ENCODE measurements around the gene PGC. TPM values are rescaled to one million over a fixed set of nuclear protein-coding genes. Genes with fewer than 3 reads are reported as not detected.

The PGC gene
- total RNA-seq, 1 donor from 2014 or later, result not detected

DNA sequence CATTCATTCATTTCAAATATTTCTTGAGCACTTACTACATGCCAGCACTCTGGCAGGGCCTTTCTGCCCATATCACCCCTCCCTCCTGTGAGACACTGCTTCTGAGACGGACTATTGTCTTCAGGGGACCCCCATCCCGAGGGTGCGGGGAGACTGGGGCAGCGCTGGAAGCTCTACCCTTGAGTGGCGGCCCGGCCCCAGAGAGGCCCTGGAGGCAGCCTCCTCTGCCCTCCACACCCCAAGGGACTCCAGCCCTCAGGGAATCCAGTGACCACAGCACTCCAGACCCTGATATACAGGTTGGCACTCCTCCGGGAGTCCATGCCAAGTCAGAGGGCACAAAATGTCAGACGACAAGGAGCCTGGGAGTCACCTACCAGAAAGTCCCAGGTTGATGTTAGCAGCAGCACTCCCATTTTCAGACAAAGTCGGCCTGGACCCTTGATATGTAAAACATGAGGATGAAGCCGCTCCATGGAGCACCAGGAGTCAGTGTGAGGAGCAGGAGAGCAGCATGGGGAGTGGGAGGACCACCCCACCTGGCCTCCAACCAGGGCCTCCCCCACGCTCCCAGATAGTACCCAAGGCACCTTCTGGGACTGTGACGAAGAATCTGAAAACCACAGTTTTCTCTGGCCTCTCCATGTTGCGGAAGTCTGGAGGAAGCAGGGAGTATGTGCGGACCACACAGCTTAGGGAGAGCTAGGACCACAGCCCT lies 32.5 kb downstream of the PGC start:
- no peak for DNase-seq

DNA sequence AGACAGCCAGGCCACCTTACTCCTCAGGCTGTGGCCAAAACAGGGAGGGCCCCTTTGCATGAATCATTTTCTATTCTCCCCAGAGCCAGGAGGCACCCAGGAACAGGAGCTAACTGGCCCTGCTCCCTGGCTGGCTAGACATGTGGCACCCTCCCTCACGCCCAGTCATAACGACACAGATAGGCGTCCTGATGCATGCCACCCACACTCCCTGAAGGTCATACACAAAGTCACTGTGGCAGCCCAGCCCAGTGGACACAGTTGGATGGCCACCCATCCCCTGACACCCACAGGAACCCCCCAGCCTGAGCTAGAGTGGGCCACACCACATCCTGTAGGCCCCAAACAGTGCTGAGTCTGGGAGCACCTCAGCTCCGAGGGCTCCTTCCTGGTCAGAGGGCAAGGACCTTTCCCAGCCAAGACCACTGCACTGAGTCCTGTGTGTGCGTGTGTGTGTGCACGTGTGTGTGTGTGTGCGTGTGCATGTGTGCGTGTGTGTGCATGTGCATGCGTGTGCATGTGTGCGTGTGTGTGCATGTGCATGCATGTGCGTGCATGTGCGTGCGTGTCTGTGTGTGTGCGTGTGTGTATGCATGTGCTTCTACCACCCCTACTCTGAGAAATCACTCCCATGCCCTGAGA lies 33.4 kb downstream of the PGC start:
- DNase-seq, result no peak

DNA sequence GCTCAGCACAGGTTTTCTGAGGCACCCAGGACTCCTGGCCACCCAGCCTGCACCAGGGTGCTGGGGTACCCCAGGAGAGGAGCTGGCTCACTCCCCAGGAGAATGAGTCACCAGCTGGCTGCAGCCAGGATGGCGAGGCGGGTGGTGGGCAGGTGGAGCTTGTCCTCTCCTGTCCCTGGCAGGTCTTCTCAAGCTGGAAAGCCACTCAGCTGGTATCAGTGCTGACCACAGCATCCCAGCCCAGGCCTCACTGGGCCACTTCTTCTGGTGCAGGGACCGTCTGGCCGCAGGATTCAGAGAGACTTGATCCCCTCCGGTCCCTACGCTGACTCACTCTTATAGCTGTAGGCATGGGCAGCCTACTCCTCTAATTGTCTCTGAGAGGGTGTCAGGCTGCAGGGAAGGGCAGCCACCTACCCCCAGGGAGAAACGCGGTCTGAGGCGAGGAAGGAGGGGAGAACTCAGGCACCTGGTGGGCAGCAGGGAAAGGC lies 34.0 kb downstream of the PGC start:
- DNase-seq, result no peak

DNA sequence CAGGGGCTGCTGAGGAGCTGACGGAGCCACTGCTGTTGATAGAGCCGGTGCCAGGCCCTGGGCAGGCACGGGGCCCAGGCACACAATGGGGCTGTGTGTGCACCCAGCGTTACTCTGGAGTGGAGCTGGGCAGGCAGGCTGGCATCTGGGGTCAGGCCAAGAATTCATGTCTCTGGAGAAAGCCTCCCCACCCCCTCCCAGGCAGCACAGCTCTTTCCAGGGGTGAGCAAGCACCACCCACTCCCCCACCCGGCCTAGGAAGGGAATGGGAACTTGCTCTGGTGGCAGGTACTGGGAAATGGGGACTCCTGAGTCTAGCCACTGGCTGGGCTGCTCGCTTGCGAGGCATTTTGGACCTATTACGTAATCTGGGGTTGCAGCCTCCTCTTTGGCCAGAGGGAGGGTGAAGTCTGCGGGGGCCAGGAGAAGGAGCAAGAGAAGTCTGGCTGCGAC lies 34.5 kb downstream of the PGC start:
- DNase-seq, result no peak

DNA sequence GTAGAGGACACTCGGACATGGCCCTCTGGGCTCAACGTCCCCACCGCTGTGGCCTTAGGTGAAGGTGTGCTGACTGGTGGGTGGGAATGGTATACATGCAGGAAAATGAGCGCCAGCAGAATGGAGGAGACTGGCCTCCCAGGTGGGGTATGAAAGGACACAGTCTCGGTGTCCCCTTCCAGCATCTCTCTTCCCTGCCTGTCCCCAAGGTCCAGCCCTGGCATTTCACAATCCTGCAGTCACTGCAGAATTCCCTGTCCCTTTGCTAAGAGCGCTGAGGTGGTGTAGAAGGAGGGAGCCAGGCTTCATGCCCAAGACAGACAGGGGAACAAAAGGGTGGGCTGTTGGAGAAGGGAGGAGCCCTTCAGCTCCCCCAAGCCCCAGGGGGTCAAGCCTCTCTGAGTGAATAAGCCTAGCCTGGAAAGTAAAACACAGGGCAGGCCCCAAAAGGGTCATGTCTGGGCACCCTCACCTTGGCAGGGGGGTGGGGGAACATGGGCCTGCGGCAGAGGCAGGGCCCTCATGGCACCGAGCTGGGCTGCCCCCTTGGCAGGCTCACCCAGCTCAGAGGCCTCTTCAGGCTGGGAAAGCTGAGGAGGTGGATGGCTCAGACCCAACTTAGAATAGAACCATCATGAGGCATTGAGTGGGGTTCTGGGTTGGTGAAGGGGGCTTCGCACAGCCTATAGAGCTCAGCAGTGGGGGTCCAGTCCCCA lies 35.7 kb downstream of the PGC start:
- DNase-seq, result no peak

DNA sequence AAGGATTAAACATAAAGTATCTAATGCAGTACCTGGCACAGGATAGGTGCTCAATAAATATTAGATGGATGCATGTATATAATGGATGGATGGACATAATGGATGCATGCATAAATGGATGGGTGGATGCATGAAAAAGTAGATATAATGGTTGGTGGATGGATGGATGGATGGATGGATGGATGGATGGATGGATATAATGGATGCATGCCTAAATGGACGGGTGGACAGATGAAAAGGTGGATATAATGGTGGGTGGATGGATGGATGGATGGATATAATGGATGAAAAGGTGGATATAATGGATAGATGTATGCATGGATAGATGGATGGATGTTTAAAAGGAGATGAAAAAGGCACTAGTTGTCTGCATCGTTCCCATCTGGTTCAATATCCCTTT lies 37.8 kb downstream of the PGC start:
- DNase-seq, result no peak

DNA sequence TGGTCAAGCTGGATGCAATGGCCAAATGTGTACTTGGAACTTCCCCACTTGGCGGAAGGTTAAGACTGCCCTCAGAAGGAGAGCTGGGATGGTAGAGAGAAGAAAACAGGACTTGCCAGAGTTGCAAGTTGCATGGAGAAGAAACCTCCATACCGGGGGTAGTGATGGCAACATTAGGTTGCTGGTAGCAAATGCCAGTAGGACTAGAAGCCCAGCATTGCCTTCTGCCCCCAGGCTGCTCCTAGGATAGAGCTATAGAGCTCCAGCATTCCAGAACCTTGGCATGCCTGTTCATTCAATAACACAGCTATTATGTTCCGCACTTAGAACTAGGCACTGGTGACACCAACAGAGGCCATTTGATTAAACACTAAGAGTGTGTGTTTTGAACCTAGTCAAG lies 38.3 kb downstream of the PGC start:
- DNase-seq, result no peak

DNA sequence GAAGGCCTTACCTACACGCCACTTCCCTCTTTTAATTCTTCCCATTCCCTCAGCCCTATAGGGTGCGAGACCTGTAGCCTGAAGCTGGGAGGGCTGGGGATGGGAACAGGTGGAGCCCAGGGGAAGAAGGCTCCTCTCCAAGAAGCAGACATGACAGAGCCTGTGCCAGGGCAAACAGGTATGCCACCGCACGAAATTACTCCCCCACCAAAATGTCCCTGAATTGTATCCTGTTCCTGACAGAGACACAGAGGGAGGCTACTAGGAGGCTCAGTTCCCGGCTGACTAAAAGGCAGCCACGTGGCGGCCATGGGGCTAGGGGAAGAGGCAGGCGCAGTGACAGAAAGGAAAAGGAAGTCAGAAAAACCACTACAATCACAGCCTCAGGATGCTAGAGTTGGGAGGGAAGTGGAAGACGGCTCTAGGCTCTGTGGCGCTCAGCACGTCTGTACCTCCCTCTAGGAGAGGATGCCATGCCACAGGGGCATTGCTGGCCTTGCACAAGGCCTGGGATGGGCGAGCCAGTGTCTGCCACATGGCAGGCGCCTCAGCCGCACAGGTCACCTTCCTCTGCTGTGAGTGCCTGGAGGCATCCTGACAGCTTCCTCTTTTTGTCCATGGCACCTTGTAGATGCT lies 39.5 kb downstream of the PGC start:
- no peak for DNase-seq

DNA sequence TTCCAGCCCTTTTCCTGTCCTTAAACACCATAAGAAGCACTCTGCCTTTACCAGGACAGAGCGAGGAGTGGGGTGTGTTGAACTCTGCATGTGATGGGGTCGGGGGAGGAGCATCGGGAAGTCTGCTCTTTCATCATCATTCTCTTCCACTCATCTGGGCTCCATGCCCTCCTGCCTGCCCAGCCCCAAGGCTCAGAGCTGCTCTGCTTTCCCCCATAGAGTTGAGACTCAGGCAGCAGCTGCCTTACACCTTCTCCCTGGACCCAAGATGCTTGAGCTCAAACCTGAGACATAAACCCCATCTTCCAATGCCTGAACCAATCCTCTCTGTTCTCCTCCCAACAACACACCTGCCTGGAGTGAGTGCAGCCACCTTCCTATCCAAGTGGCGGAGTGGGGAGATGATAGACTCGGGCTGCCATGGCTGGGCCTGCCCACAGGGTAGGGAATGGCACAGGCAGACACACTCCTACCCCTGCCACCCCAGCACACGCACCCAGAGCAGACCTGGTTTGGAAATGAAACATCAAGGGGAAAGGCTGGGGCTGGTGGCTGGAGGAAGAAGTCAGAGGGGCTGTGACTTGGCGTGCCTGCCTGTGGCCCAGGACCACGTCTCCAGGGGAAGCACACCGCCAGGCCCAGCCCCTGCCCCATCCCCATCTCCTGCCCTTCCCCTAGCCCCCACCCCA lies 40.2 kb downstream of the PGC start:
- no peak for DNase-seq

DNA sequence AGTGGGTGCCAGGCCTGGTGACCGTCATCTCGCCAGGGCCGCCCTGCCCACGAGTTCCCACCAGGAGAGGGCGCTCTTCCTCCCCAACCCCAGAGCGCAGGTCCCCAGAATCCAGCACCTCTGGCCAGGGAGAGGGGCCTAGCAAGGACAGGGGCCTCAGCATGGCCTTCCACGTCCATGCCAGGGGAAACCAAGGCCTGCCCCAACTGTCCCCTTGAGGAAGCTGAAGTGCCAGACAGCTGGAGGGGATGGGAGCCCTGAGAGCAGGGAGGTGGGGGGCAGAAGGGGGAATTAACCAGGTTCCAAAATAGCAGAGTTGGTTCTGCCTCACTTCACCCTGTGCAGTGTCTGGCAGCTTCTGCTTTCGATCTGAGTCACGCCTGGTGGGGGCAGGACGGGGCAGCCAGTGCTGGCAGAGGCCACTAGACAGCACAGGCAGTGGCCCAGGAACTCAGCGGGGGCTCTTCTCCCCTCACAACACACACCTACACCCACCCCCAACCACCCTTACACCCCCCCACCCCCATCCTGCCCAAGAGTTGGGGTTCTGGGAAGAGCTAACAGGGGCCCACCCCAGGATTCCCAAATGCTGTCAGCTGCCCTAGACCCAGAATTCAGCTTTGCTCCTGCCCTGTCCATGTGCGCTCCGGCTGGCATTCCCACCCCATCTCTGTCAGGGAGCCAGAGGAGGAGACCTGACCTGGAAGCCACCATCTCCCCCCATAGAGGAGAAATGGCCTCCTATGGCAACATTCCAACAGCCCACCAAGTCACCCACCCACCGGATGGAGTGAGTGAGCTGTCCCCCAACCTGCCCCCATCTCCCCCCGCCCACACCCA lies 41.0 kb downstream of the PGC start:
- DNase-seq, result peak; percentile 67

DNA sequence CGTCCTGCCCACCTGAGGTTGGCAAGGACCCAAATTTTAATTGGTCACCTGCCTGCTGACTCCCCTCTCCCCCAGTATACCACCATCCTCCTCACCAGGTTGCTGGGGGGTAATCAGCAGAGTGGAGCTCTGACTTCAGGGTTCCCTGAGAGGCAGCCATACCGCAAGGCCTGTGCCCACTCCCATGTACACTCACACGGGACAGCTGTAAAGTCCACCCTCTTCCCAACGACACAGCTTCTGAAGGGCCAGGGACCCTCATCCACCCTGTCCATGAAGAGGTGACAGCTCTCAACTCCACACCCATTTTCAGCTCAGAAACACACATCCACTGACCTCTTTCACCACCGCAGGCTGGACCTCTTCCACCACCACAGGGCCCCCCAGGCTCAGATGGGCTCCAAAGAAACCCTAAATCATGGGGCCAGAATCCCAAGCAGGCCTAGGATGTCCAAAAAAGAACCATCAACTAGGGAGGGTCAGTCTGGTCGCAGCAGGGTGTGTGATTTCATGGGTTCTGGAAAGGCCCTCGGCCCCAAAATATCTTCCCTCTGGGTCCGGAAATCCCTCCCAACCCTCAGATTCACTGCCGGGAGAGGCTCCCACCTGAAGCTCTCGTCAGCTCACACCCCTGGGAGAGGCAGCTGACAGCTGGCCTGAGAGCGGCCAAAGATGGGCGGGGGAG lies 41.7 kb downstream of the PGC start:
- no peak for DNase-seq

DNA sequence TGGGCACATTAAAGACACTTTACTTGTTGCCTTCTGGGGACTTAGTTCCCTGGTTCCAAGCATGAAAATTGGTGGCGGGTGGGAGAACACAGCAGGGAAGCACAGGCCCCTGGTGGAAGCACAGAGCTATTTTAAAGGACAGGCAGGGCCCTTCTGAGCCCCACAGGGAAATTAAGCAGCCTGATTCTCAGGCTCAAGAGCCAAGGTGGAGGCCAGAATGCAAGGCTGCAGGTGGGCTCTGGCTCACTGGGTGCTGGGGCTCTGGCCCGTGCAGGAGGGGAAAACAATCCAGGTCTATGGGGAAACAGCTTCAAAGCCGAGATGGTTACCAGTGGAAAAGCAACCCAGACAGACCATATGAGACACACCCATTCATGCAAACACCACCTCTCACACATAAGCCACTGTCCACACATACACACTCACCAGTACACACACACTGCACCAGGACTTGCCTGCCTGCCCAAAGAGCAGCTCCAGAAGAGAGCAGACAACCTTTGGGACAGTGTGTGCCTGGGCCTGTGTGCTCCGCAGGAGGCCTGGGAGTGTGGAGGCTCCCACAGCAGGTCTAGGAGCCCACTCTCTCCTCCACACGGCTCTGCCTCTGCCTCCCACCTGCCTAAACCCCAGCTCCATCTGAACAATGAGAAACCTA lies 42.4 kb downstream of the PGC start:
- DNase-seq, result no peak

DNA sequence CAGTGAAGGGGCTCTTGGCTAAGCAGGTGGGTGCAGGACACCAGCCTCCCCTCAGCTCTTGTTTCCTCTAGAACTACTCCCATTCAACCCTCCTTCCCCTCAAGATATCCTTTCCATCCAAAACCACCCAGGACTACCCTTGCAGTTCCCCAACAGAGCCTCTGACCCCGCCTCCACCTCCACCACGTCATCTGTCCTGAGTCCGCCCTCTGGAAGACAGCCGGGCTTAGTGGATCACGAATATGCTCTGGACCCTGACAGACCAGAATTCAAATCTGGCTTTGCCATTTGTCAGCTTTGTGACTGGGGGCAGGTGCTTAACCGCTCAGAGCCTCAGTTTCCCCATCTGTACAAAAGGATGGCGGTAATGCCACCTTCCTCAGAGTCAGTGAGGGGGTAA lies 43.2 kb downstream of the PGC start:
- no peak for DNase-seq

DNA sequence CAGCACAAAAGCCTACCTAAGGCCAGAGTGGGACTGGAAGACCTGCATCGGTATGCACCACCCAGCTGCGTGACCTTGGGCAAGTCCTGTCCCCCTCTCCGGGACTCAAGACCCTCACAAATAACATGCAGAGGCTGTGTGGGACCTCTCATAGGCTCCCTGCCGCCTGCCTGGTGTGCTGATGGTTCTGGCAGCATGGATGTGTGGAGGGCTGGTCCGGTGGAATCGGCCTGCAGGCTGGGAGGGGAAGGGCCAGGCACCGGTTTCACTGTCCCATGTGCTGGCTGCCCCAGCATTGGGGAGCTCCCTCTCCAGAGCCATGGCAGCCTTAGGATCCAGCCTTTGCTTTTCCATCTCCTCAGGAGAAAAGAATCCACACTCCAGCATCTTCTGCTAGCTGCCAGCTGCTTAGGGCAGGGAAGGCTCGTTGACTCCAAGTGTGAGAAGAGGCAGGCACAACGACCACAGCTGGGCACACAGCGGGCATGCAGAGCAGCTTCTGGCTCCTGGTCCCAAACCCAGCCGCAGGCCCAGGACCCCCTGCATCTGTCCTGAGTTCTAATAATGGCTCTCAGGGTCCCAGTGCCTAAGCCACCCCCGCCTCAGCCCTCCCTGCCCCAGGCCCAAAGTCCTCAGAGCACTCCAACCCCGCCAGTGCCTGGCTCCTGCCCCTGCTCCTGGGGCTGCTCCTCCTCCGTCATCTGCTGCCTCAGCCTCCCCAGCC lies 44.3 kb downstream of the PGC start:
- no peak for DNase-seq

DNA sequence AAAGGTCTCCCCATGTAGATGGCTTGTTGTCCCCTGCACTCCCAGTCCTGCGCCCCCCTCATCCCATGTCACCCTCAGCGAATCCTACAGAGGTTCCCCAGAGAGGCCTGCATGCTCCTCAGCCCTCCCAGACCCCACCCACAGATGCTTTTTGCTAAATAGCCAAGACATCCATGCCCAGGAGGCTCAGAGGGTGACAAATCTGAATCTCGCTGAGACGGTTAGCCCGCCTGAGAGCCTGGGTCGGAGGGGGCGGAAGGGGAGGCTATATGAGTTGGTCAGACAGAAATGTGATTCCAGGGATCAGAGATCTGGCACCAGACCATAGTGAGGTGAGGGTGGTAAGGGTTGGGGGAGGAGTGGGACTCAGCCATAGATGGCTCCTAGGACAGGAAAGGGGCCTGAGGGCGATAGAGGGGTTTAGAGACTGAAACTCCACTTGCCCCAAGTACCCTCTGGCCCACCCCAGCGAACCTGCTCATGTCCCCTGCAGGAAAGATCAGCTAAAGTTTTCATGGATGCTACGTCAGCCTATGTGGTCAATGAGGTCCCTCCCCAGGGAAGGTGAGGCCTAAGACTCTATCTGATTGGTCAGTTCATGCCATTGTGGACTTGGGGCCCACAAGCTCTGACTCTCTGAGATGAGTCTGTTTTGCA lies 45.0 kb downstream of the PGC start:
- DNase-seq, result no peak

DNA sequence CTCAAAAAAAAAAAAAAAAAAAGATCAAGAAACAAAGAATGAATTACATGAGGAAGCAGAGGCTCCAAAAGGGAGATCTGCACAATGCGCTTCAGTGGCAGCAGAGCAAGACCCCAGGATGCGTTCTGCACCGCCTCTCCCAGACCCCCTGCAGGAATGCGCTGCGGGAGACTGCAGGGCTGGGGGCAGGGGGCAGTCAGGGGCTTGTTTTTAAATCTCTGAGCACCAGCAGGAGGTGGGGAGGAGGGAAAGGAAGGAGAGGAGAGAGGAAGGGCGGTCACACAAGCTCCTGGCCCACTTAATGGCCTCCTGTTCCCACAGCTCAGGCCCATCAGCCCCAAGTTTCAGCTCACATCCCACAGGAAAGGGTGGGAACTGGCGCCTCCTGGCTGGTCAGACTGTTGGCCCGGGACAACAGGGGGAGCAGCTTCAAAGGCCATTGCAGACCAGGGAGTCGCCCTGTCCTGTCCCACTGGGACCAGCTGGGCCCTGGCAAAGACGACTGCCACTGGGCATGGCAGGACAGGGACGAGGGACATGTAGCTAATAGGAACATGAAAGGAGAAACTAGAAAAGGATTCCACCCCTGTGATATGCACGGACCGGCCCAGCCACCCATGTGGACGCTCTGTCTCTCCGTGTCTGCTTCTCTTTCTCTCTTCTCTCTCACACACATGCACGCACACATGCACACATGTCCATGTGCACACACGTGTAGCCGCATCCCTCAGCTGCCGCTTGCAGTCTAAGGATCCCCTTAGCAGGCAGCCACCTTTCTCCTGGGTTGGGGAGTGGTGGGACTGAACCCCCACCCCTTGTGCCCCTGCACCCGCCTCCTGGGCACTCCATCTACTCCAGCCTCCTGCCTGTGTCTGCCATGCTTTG lies 46.5 kb downstream of the PGC start:
- DNase-seq, result no peak

DNA sequence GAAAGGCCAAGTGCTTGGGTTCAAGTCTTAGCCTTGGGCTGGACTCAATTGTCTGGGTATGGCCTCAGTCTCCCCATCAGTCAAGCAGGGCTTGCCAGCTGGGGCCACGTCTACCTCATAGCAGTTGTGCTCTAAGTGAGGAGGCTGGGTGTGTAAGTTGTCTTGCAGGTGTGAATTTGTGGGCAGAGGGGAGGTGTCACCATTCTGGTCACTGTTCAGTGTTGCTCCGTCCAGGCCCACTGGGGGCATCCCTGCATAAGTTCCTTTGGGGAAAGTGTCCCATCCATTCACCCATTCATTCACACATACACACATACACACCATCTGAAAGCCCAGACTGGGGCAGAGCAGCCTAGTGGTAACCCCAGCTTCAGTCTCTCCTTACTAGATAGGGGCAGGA lies 48.1 kb downstream of the PGC start:
- no peak for DNase-seq
